IPS-15b (cell line): ENCODE results near the gene FHOD3.

ENCODE experiments used
- H3K27me3 ChIP-seq: one replicate; pipeline ENCODE4 v1.6.1; 2013; ENCODE audit warnings: low read length; ENCODE audit not compliant: control insufficient read depth, insufficient read depth
- H3K36me3 ChIP-seq: one replicate; pipeline ENCODE4 v1.6.1; 2013; ENCODE audit warnings: low read length; ENCODE audit not compliant: control insufficient read depth, insufficient read depth
- H3K4me1 ChIP-seq: one replicate; pipeline ENCODE4 v1.6.1; 2013; ENCODE audit warnings: mild to moderate bottlenecking, low read length; ENCODE audit not compliant: control insufficient read depth, insufficient read depth
- H3K4me3 ChIP-seq: one replicate; pipeline ENCODE4 v1.5.1; 2013; ENCODE audit warnings: low read depth, low read length
- H3K9ac ChIP-seq: one replicate; pipeline ENCODE4 v1.6.1; 2013; ENCODE audit warnings: low read depth, mild to moderate bottlenecking, low read length
- H3K9me3 ChIP-seq: one replicate; pipeline ENCODE4 v1.6.1; 2013; ENCODE audit warnings: mild to moderate bottlenecking, low read length; ENCODE audit not compliant: control insufficient read depth, insufficient read depth

Gene FHOD3

DNA sequence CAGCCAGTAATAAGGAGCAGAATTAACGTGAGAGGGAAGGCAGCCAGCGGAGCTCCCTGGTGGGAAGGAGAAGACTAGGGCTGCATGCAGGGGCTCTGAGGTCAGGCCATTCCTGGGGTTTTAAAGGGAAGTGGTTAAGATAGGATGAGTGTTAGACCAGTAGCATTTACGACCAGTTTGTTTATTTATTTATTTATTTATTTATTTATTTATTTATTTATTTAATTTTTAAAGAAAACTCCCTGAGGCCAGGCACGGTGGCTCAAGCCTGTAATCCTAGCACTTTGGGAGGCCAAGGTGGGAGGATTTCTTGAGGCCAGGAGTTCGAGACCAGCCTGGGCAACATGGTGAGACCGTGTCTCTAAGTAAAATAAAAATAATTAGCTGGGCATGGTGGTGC lies 152.8 kb downstream of the FHOD3 start:
- Histone ChIP-seq H3K27me3 (no peaks in the 10 kb centered on the region), H3K36me3 (no peaks in the 10 kb centered on the region), H3K9ac (no peak overlapping the region), H3K4me3 (no peak overlapping the region), H3K9me3 (no peaks in the 10 kb centered on the region), H3K4me1 (peaks cover 10% of the 10 kb centered on the region)

DNA sequence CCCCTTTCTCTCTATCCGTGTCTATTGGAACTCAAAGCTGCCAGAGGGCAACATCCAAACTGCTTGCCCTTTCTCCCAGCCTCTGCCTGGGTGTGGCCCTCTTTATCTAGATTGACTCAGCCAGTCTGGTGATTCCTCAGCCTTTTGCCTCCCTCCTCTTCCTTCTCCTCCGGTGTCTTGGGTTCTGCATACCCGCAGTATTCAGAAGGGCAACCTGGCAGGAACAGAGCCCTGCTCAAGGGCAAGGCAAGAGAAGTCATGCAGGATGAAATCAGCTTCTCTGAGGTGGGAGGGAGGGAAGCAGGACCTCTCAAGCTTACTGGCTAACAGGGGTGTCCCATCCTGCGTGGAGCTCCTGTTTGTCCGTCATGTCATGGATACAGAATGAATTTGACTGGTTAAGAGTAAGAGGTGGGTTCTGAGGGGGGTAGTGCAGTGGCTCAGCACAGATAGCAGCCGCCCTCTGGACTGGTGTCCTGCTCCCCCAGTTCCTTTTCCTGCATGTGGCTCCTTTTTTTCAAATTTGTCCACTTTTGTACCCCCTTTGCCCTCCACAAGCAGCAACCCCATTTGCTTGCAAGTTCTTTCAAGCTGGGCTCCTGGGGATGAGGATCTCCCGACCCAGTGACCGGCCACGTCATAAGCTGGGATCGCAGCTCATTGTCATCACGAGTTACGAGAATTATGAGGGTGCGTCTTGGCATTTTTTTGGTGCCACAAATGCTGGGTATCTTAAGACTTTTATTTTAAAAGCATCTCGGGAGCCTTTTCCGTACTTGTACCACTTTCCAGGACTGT lies 154.1 kb downstream of the FHOD3 start:
- no peaks in the 10 kb centered on the region for H3K27me3 ChIP-seq
- no peak overlapping the region for H3K9ac ChIP-seq
- no peaks in the 10 kb centered on the region for H3K9me3 ChIP-seq
- H3K4me3 ChIP-seq: no peak overlapping the region
- H3K36me3 ChIP-seq: no peaks in the 10 kb centered on the region
- H3K4me1 ChIP-seq: peaks cover 10% of the 10 kb centered on the region

- Histone ChIP-seq H3K9ac (no peak overlapping the region), H3K27me3 (no peaks in the 10 kb centered on the region), H3K36me3 (no peaks in the 10 kb centered on the region), H3K4me3 (no peak overlapping the region), H3K4me1 (peaks cover 4% of the 10 kb centered on the region), H3K9me3 (no peaks in the 10 kb centered on the region)
Observed at GRCh38 chr18:36454245-36454644, 156.7 kb downstream of the FHOD3 start.

DNA sequence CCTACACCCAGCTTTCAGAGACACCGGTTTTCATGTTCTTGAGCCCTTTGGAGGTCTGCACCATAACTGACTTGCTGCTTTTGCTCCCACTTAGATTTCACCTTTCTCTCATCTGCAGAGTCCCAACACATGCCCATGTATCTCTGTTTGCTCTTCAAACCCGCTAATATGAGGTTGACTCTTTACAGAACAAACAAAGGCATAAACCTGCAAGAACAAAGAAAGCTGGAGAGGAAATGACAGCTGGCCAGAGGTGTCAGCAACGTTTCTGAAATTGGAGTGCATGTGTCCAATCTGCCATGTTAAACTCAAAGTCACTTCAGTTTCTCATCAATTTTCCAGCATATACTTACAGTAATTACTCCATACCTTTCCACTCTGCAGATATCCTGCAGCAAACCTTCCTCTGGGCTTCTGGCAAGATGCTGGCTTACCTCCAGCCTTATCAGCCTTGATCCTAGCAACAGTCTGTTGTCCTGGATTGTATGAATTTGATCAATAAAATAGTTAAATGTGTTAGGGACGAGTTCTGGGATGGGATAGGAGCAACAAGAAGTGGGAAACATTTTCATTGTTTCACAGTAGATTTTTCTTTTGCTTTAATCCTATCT lies 157.4 kb downstream of the FHOD3 start:
- Histone ChIP-seq H3K4me1 (peaks cover 2% of the 10 kb centered on the region), H3K9me3 (no peaks in the 10 kb centered on the region), H3K9ac (no peak overlapping the region), H3K36me3 (no peaks in the 10 kb centered on the region), H3K4me3 (no peak overlapping the region), H3K27me3 (no peaks in the 10 kb centered on the region)

DNA sequence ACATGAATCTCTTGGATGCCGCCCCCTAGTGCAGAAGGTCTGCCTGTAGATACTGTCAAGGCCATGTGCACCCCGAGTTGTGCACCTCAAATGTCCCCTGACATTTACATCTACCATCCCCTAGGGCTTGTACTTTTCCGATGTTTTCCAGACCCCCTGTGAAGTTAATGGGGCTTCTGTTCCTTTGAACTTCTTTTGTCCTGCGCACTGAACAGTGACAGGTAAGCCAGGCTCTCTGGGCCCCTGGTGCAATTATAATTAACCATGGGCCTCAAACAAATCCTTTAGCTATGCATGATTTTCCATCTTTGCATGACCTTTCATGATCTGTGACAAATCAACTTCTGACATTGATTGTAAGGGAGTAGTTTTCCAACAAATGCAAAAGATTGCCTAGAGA lies 158.4 kb downstream of the FHOD3 start:
- no peak overlapping the region for H3K9ac ChIP-seq
- H3K27me3 ChIP-seq: no peaks in the 10 kb centered on the region
- H3K36me3 ChIP-seq: no peaks in the 10 kb centered on the region
- H3K9me3 ChIP-seq: no peaks in the 10 kb centered on the region
- H3K4me3 ChIP-seq: no peak overlapping the region
- H3K4me1 ChIP-seq: peaks cover 5% of the 10 kb centered on the region

DNA sequence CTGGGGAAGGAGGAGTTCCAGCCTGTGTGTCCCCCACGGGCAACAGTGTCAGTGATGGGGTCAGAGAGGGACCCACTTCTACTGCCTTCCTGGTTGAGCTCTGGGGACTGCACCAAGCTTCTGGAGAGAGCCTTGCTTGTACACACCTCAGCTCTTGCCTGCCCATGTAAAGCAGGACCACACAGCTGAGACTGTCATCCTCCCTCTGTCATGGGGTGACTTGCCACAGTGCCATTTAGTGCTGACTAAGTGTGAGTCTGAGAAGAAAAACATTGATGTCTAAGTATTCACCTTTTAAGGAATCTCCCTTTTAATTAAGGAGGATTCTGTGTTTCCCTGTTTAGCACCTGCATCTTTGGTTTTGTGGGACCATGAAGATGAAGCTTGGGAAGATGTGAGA lies 159.1 kb downstream of the FHOD3 start:
- Histone ChIP-seq H3K4me3 (no peak overlapping the region), H3K4me1 (peaks cover 6% of the 10 kb centered on the region), H3K27me3 (no peaks in the 10 kb centered on the region), H3K9me3 (no peaks in the 10 kb centered on the region), H3K36me3 (no peaks in the 10 kb centered on the region), H3K9ac (no peak overlapping the region)

DNA sequence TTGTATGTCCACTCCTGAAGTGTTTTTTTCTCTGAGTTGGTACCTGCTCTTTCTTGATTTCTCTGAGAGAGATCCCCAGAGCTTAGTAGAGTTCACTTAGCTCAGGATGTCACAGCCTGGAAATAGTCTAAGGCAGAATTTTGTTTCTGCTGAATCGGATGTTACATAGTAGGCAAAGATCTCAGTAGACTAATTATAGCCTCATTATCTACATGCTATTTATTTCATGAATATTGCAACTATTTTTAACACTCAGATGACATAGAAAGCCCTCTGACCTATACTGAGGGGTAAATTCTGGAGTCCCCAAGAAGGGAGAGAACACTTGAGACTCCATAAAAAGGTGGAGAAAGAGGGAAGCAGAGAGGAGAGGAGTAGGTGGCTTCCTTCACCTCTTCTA lies 160.2 kb downstream of the FHOD3 start:
- H3K9me3 ChIP-seq: no peaks in the 10 kb centered on the region
- no peaks in the 10 kb centered on the region for H3K27me3 ChIP-seq
- H3K4me1 ChIP-seq: peaks cover 10% of the 10 kb centered on the region
- H3K4me3 ChIP-seq: no peak overlapping the region
- no peak overlapping the region for H3K9ac ChIP-seq
- no peaks in the 10 kb centered on the region for H3K36me3 ChIP-seq

GRCh38 chr18:36458306-36458705 lies 160.8 kb downstream of the FHOD3 start:
- Histone ChIP-seq H3K9me3 (no peaks in the 10 kb centered on the region), H3K36me3 (no peaks in the 10 kb centered on the region), H3K4me3 (no peak overlapping the region), H3K9ac (no peak overlapping the region), H3K27me3 (no peaks in the 10 kb centered on the region), H3K4me1 (peaks cover 10% of the 10 kb centered on the region)

- no peaks in the 10 kb centered on the region for H3K27me3 ChIP-seq
- H3K9me3 ChIP-seq: no peaks in the 10 kb centered on the region
- H3K36me3 ChIP-seq: no peaks in the 10 kb centered on the region
- H3K4me3 ChIP-seq: no peak overlapping the region
- no peak overlapping the region for H3K9ac ChIP-seq
- peaks cover 10% of the 10 kb centered on the region for H3K4me1 ChIP-seq
Observed at GRCh38 chr18:36459203-36459602, 161.7 kb downstream of the FHOD3 start.

GRCh38 chr18:36459786-36460185 lies 162.3 kb downstream of the FHOD3 start:
- peaks cover 10% of the 10 kb centered on the region for H3K4me1 ChIP-seq
- H3K9ac ChIP-seq: no peak overlapping the region
- no peaks in the 10 kb centered on the region for H3K27me3 ChIP-seq
- no peaks in the 10 kb centered on the region for H3K9me3 ChIP-seq
- no peak overlapping the region for H3K4me3 ChIP-seq
- H3K36me3 ChIP-seq: no peaks in the 10 kb centered on the region

DNA sequence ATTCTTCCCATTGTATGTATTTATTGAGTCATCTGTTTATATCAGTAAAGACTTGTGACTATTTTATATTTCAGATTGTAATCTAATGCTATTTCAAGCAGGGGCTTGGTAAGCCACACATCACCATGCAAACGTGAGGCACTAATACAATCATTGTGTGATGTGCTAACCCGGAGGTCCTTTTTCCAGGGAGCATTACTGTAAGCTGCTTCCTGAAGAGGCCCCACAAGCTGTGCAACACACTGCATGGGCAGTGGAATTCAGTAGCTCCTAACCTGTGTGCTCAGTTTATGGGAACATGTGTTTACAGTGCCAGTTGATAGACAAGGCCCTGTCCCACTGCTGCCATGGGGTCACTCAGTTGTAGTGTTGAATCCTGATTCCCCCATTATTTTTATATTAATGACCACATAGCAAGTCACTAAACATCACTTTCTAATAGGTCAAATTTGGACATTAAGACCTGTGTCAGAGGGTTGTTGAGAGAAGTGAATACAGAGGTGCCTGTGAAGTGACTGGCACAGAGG lies 162.9 kb downstream of the FHOD3 start:
- H3K9ac ChIP-seq: no peak overlapping the region
- H3K9me3 ChIP-seq: no peaks in the 10 kb centered on the region
- H3K27me3 ChIP-seq: no peaks in the 10 kb centered on the region
- H3K36me3 ChIP-seq: no peaks in the 10 kb centered on the region
- no peak overlapping the region for H3K4me3 ChIP-seq
- H3K4me1 ChIP-seq: peaks cover 10% of the 10 kb centered on the region

DNA sequence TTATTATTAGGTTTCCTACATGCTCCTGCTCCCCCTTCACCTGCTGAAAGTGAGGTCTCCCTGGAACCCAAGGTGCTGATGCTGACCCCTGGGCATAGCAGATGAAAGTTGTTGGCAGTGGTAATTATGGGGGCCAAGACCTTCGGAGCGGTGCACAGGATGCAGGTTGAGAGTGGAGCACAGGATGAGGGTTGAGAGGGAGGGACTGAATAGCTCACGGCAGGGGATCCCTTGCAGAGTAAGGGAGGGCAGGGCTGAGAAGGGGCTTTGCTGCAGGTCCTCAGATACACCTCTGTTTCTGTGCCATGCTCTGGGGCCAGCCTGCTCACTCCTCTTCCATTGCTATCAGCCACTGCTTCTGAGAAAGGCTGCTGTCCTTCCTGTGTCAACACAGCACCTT lies 163.3 kb downstream of the FHOD3 start:
- H3K36me3 ChIP-seq: no peaks in the 10 kb centered on the region
- no peak overlapping the region for H3K9ac ChIP-seq
- H3K27me3 ChIP-seq: no peaks in the 10 kb centered on the region
- H3K4me1 ChIP-seq: peaks cover 10% of the 10 kb centered on the region
- H3K9me3 ChIP-seq: no peaks in the 10 kb centered on the region
- no peak overlapping the region for H3K4me3 ChIP-seq
